GM12878 (cell line): ENCODE data around the gene DNAH9. TPM values are rescaled to one million over a fixed set of nuclear protein-coding genes. Genes with fewer than 3 reads are reported as not detected.

Experiments
- ATAC-seq: fragments of 200-7000 bp; cut with Tn5 transposase; 3 replicates; pipeline ENCODE4 v1.9.1; 2020; ENCODE audit warnings: mild to moderate bottlenecking, moderate library complexity
- BruUV-seq: library from RNA; stranded (reverse); fragments of 400-500 nt; replicated peaks from 2 replicates; lab custom pipeline; 2021; lab: Mats Ljungman, UMichigan
- CTCF ChIA-PET: fragments of 300-600 bp; sonication (Branson Sonifier 250); formaldehyde crosslinking; extraction: SDS; loops from one replicate; lab custom pipeline; 2021; ENCODE audit warnings: inconsistent platforms; lab: Yijun Ruan, JAX
- POLR2A ChIA-PET: fragments of 350-600 bp; formaldehyde crosslinking; extraction: SDS; loops from one replicate; lab custom pipeline; 2021; ENCODE audit warnings: inconsistent platforms; lab: Charles Lee
- RAD21 ChIA-PET: fragments of 300-600 bp; sonication (Branson Sonifier 250); formaldehyde crosslinking; loops from one replicate; lab custom pipeline; 2023; ENCODE audit warnings: antibody characterized with exemption; ENCODE audit not compliant: unreplicated experiment; lab: Charles Lee
- SMC1A ChIA-PET: fragments of 300-600 bp; sonication (Branson Sonifier 250); formaldehyde crosslinking; loops from one replicate; lab custom pipeline; 2023; ENCODE audit not compliant: unreplicated experiment, uncharacterized antibody; lab: Charles Lee
- DNase-seq: peaks from one replicate; pipeline ENCODE4 v3.0.0-alpha.2; 2011; ENCODE audit warnings: low read depth, low spot score
- FAIRE-seq: peaks from 3 replicates; lab custom pipeline; 2011; peaks lifted over from hg19 to GRCh38; lab: Jason Lieb, UNC
- H2AFZ ChIP-seq: 2 replicates; pipeline ENCODE4 v1.6.0; 2011; ENCODE audit warnings: low read depth, low read length, control low read depth; ENCODE audit not compliant: control insufficient read depth
- H3K27ac ChIP-seq: 2 replicates; pipeline ENCODE4 v1.5.1; 2011; ENCODE audit warnings: control low read depth; ENCODE audit not compliant: control insufficient read depth, insufficient read depth
- H3K27me3 ChIP-seq, 2 experiments: replicated peaks in 1 of 2; 2 replicates each; pipeline versions ENCODE4 v1.6.0 to v1.6.1; 2011; ENCODE audit warnings: low read length in 1 of 2; ENCODE audit not compliant: control insufficient read depth in 2 of 2, insufficient read depth in 2 of 2
- H3K36me3 ChIP-seq, 2 experiments: 2 replicates each; pipeline ENCODE4 v1.5.1; 2011; ENCODE audit warnings: low read length in 1 of 2; ENCODE audit not compliant: control insufficient read depth in 2 of 2, insufficient read depth in 2 of 2
- H3K4me1 ChIP-seq: 2 replicates; pipeline ENCODE4 v1.6.1; 2011; ENCODE audit warnings: mild to moderate bottlenecking, low read length, moderate library complexity, mixed read lengths; ENCODE audit not compliant: control insufficient read depth, insufficient read depth
- H3K4me2 ChIP-seq: 2 replicates; pipeline ENCODE4 v1.6.0; 2011; ENCODE audit warnings: control low read depth; ENCODE audit not compliant: control insufficient read depth, insufficient read depth
- H3K4me3 ChIP-seq: fragments of 200-600 bp; sonication (generic); 2 replicates; pipeline ENCODE4 v1.5.1; 2016
- H3K79me2 ChIP-seq: 2 replicates; pipeline ENCODE4 v1.6.0; 2011; ENCODE audit warnings: low read length; ENCODE audit not compliant: control insufficient read depth, insufficient read depth
- H3K9ac ChIP-seq: 2 replicates; pipeline ENCODE4 v1.8.0; 2011; ENCODE audit warnings: low read length, control low read depth, mixed read lengths; ENCODE audit not compliant: control insufficient read depth, insufficient read depth
- H3K9me3 ChIP-seq: replicated peaks from 3 replicates; pipeline ENCODE4 v1.5.1; 2011; ENCODE audit warnings: mild to moderate bottlenecking, low read length; ENCODE audit not compliant: control insufficient read depth, insufficient read depth
- H4K20me1 ChIP-seq: 2 replicates; pipeline ENCODE4 v1.6.0; 2011; ENCODE audit not compliant: control insufficient read depth, insufficient read depth
- CBX3 ChIP-seq: fragments of 200-600 bp; sonication (generic); IDR thresholded peaks from 2 replicates; pipeline ENCODE4 v1.6.1; 2016; ENCODE audit warnings: low read depth, borderline replicate concordance
- CHD1 ChIP-seq: IDR thresholded peaks from 2 replicates; pipeline ENCODE4 v1.6.1; 2012; ENCODE audit warnings: low read depth, low read length, improper control_type of control experiment
- CHD2 ChIP-seq: IDR thresholded peaks from 2 replicates; pipeline ENCODE4 v1.6.1; 2011; ENCODE audit warnings: low read depth, low read length, improper control_type of control experiment, borderline replicate concordance
- E2F8 ChIP-seq: fragments of 450-650 bp; IDR thresholded peaks from 2 replicates; pipeline ENCODE4 v1.6.1; 2018; ENCODE audit warnings: mild to moderate bottlenecking, low read depth, moderate library complexity; ENCODE audit not compliant: partially characterized antibody
- HDGF ChIP-seq: fragments of 450-650 bp; IDR thresholded peaks from 2 replicates; pipeline ENCODE4 v1.6.1; 2016; ENCODE audit warnings: antibody characterized with exemption
- HSF1 ChIP-seq: fragments of 150-350 bp; IDR thresholded peaks from 2 replicates; pipeline ENCODE4 v1.6.1; 2014; ENCODE audit warnings: mild to moderate bottlenecking, low read depth, low read length
- IRF5 ChIP-seq: fragments of 450-650 bp; IDR thresholded peaks from 2 replicates; pipeline ENCODE4 v1.6.1; 2017; ENCODE audit warnings: borderline replicate concordance
- KDM1A ChIP-seq: fragments of 200-600 bp; sonication (generic); IDR thresholded peaks from 2 replicates; pipeline ENCODE4 v1.6.1; 2016; ENCODE audit warnings: borderline replicate concordance
- MEF2B ChIP-seq: fragments of 450-650 bp; IDR thresholded peaks from 2 replicates; pipeline ENCODE4 v1.6.1; 2018; ENCODE audit warnings: mild to moderate bottlenecking, moderate library complexity; ENCODE audit not compliant: partially characterized antibody, poor library complexity, severe bottlenecking
- REST ChIP-seq: IDR thresholded peaks from 2 replicates; pipeline ENCODE4 v1.6.1; 2012; ENCODE audit warnings: mild to moderate bottlenecking, low read depth, low read length
- SMARCA5 ChIP-seq: fragments of 450-650 bp; IDR thresholded peaks from 2 replicates; pipeline ENCODE4 v1.6.1; 2017; ENCODE audit warnings: mild to moderate bottlenecking
- SREBF1 ChIP-seq: IDR thresholded peaks from 2 replicates; pipeline ENCODE4 v1.6.1; 2012; ENCODE audit warnings: mild to moderate bottlenecking, low read length
- SREBF2 ChIP-seq: IDR thresholded peaks from 2 replicates; pipeline ENCODE4 v1.6.1; 2012; ENCODE audit warnings: mild to moderate bottlenecking, low read length
- ZZZ3 ChIP-seq: IDR thresholded peaks from 2 replicates; pipeline ENCODE4 v1.6.1; 2011; ENCODE audit warnings: low read depth; ENCODE audit not compliant: control insufficient read depth, insufficient read length
- WGBS: methylation state at CpG from one replicate; pipeline ENCODE4 v1.1.6; 2016; ENCODE audit warnings: low lambda C conversion rate; ENCODE audit not compliant: insufficient replicate concordance, insufficient coverage; ENCODE audit errors: missing lambda C conversion rate; 5-methylcytosine and 5-hydroxymethylcytosine counted together
- in situ Hi-C: fragments of 300-500 bp; cut with MboI; formaldehyde crosslinking; loops from 9 replicates; pipeline ENCODE4 v1.14.3; 2018; ENCODE audit warnings: mixed read lengths
- intact Hi-C: fragments of 100-400 bp; cut with micrococcal nuclease; formaldehyde crosslinking; loops from one replicate; pipeline ENCODE4 v1.14.2; 2022; ENCODE audit not compliant: unreplicated experiment
- polyA plus RNA-seq, 11 experiments: library from polyadenylated mRNA; depleted of rRNA in 4 of 11; unstranded in 6 of 11; stranded (reverse) in 5 of 11; fragments of >200 nt; fragmentation: Nextera tagmentation in 4 of 11; fragmentation: Illumina TruSeq in 1 of 11; extraction: Ambion mirVana in 4 of 11; extraction: Trizol in 1 of 11; gene quantifications; 1 replicate in 1 of 11; 2 replicates in 10 of 11; pipeline versions ENCODE4 v1.2.1 to v1.2.3, GENCODE V29; 2011 to 2016; ENCODE audit warnings: inconsistent platforms in 2 of 11, missing spikeins in 2 of 11, low read depth in 1 of 11
- total RNA-seq, 4 experiments: library from RNA; depleted of rRNA in 3 of 4; stranded (reverse); fragments of >200 nt in 3 of 4; fragmentation: Illumina TruSeq in 1 of 4; extraction: Trizol in 1 of 4; gene quantifications; 2 replicates each; pipeline versions ENCODE4 v1.2.1 to v1.2.3, GENCODE V29; 2013 to 2021

DNAH9 gene
- total and polyA plus RNA-seq, 10 of the 15 experiments (the other 5 are each of a cell fraction or from before 2014, with no cell fraction given) = 0.10 to 0.40 (median 0.19) TPM; not detected in 7

GRCh38 chr17:11719203-11719602 lies 120.9 kb downstream of the DNAH9 start:
- intact Hi-C loops (no loop called here), in situ Hi-C loops (loop anchor here (10.0 kb wide), 2 partner anchors 166 to 274 kb away; no protein-coding TSS in a partner anchor)
- no peak overlapping the region for H3K4me3 ChIP-seq
- no peaks in the 10 kb centered on the region for H3K9me3 ChIP-seq
- no peak overlapping the region for H3K9ac ChIP-seq
- 10% methylated on average over 10 of the region's 11 CpGs for WGBS
- no peak overlapping the region for H3K27ac ChIP-seq
- ChIA-PET POLR2A (no interaction called here), CTCF (no interaction called here), SMC1A (interaction anchor here (1.2 kb wide), 1 partner anchor 35 kb away, joined by 3 read pairs; no protein-coding TSS in a partner anchor), RAD21 (no interaction called here)
- no peaks in the 10 kb centered on the region for H3K36me3 ChIP-seq
- no peak overlapping the region for H3K4me2 ChIP-seq
- no peak for DNase-seq
- no peak for FAIRE-seq
- BruUV-seq = no TSS peak
- H2AFZ ChIP-seq = no peak overlapping the region
- no peaks in the 10 kb centered on the region for H3K27me3 ChIP-seq
- ATAC-seq = no peak
- no peaks in the 10 kb centered on the region for H3K4me1 ChIP-seq
- no peaks in the 10 kb centered on the region for H3K79me2 ChIP-seq
- no peaks in the 10 kb centered on the region for H4K20me1 ChIP-seq
- TF ChIP-seq CBX3 = no peak
- TF ChIP-seq HSF1 = no peak
- no peak for TF ChIP-seq HDGF
- TF ChIP-seq MEF2B = no peak
- TF ChIP-seq E2F8 = no peak
- TF ChIP-seq SMARCA5 = no peak
- no peak for TF ChIP-seq SREBF2
- TF ChIP-seq ZZZ3 = no peak
- TF ChIP-seq REST = no peak
- no peak for TF ChIP-seq IRF5
- TF ChIP-seq SREBF1 = no peak
- no peak for TF ChIP-seq CHD1
- no peak for TF ChIP-seq CHD2
- no peak for TF ChIP-seq KDM1A
